T-helper 2 cell treated with Interferon-gamma antibody and Interleukin-4, amounts not matched to agents 100 ng/mL and 5 ng/mL, for 36 hours (primary cell): ENCODE measurements around the gene PROM1. TPM values are rescaled to one million over a fixed set of nuclear protein-coding genes. Genes with fewer than 3 reads are reported as not detected.

Source experiments
- intact Hi-C: fragments of 100-400 bp; cut with micrococcal nuclease; formaldehyde crosslinking; loops from one replicate; pipeline ENCODE4 v1.15.1; 2023
- total RNA-seq: library from RNA; stranded (reverse); gene quantifications from 2 replicates; pipeline ENCODE4 v1.2.3, GENCODE V29; 2022

Gene PROM1, protein sequence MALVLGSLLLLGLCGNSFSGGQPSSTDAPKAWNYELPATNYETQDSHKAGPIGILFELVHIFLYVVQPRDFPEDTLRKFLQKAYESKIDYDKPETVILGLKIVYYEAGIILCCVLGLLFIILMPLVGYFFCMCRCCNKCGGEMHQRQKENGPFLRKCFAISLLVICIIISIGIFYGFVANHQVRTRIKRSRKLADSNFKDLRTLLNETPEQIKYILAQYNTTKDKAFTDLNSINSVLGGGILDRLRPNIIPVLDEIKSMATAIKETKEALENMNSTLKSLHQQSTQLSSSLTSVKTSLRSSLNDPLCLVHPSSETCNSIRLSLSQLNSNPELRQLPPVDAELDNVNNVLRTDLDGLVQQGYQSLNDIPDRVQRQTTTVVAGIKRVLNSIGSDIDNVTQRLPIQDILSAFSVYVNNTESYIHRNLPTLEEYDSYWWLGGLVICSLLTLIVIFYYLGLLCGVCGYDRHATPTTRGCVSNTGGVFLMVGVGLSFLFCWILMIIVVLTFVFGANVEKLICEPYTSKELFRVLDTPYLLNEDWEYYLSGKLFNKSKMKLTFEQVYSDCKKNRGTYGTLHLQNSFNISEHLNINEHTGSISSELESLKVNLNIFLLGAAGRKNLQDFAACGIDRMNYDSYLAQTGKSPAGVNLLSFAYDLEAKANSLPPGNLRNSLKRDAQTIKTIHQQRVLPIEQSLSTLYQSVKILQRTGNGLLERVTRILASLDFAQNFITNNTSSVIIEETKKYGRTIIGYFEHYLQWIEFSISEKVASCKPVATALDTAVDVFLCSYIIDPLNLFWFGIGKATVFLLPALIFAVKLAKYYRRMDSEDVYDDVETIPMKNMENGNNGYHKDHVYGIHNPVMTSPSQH
- total RNA-seq = not detected in 2 replicates

DNA sequence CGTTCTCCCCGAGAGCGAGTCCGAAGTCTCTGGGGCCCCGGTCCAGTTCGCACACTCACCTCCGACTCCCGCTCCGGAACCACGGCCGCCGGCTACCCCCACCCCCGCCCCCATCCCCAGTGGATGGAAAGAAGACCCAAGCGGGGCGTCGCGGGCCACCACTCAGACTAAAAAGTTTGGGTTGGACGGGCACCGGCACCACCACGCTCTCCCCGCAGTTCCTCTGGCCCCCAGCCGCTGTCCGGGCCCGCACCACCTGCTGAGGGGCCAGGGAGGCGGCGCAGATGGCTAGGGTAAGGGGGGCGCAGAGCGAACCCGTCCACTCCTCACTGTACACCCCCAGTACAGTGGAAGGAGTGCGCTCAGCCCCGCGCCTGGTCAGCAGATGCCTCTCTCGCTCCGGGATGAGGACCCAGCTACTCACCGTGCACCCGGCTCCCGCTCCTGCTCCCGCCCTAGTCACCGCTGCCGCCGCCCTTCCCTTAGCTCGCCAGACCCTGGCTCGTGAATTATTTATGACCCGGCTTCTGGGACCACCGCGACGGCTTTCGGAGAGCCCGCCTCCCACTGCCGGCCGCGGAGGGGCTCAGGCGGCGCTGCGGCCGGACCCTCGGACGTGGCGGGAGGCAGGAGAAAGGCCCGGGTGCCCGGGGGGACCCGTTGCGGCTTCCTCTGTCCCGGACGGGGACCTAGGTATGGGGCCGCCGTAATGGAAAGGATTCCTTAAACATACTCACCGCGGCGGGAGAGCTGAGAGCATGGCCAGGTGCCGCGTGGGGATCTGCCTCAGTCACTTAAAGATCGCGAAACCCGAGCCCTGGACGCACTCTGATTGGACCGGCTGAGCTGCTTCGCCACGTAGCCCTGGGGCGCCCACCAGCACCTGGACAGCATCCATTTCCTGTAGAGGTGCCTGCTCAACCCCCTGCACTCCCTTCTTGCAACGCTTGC is at the start of gene PROM1:
Gene PROM1, minus strand, starts transcription at position 783 of the 951 bp plus-strand sequence. CDS start 8,117 bp downstream, outside the sequence.
- intact Hi-C loops = no loop called here

DNA sequence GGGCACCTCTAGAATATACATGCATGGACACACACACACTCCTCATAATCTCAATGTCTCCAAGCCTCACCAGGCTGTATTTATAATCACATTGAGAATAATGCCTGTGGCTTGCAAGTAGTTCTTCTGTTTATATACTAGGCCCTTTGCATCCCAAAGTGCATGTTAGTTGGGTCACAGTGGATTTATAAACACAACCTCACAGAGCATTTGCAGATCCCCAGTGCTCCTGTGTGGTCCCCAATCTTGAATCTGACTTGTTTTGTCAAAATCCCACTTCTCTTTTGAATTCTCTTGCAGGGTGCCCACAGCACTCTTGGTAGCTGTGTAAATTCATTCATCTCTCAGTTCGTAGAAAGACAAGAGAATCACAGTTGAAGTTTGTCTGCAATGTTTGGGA is 49.6 kb upstream of the PROM1 start:
- intact Hi-C loops = no loop called here

DNA sequence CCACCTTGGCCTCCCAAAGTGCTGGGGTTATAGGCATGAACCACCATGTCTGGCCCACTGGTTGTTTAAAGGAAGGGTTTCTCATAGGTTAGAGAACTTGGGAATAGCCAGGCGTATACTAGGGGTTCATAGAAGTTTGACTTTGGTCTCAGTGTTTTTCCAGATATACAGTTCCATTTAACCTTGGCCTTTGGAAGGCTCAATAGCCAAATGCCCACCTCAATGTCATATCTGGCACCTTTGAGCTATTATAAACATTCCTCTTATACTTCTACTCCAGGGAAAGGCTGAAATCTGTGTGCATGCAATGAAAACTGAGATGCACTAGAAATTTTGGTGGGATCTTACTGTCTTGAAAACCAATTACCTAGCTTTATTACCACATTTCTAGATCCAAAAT is 47.5 kb upstream of the PROM1 start:
- intact Hi-C loops = no loop called here

DNA sequence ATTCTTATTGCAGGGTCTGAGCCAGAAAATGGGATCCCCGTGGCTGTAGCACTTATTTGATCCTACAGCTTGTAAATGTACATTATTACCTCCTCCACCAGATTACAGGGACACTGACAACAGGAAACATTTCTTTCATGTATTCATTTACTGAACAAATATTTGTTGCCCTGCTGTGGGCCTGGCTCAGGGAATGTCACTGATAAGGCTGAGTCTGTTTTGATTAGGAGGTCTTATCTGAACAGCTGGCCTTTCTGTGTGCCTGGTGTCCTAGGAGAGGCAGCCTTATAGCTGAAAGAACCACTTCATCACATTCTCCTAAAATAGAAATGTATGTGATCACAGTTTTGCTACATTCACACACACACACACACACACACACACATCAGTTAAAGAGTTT is 45.5 kb upstream of the PROM1 start:
- intact Hi-C loops = no loop called here

DNA sequence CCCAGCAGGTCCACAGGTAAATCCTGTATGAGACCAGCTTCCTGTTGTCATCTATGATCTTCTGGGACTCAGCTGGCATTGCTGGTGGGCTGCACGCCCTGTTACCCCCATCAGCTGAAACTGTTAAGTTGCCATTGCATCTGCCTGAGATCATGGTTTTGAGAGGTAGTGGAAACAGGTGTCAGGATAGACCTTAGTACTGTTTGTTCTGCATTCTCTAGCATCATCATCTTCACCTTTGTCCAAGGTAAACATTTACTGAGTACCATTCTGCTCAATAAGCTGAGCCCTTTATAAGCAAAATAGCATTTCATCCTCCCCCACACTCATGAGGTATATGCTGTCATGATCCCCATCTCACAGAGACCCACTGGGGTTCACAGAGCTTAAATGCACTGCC is 42.9 kb upstream of the PROM1 start:
- intact Hi-C loops = no loop called here

DNA sequence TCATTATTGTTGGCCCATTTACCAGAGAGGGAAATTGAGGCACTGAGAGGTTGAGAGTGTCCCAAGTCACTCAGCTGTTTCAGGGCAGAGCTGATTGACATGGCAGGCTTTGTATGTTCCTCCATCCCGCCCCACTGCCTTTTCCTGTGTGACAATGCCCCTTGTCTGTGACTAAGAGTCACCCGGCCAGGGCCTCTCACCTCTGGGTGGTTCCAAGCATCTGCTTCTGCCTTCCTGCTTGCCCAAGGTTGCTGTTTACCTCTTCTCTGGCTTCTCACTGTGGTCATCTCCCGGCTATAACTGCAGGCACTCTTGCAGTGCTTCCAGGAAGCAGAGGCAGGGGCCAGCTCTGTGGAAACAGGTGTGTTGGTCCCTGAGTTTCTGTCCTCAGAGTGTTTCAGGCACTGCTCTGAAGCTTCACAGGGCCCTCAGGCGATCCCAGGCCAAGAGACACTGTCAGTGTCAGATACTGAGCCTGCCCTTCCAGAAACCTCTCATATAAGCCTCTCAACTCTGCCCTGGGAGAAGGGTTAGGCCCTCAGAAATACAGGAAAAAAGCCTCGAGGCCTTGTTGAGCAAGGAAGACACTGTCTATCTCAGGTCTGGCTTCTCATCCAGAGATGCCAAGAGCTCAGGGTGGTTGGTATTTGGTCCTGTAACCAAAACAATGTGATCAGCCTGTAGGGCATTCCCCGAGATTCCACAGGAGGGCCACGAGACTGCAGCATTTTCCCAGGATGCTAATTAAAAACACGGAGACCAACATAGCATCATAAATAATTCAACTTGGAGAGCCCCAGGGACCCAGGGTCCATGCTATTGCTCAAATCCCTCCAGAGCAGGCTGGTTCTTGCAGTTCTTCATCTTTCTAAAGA is 42.0 kb upstream of the PROM1 start:
- intact Hi-C loops = no loop called here

DNA sequence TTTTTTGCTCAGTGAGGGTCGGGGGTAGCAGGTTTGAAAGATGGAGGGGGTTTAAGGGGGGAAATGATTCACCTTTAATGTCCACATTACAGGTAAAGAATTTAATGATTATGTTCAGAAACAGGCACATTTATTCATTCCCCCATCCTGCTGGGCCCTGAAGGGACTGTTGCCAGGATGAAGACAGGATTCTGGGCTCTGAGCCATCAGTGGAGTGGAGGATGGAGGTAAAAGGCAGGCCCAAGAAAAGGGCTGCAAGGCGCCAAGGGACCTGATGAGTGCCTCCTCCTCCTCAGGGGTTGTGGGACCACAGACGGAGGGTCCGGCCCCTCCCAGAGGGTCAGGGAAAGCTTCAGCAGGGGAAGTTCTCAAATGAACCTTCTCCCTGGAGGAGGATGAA is 40.4 kb upstream of the PROM1 start:
- intact Hi-C loops = no loop called here

DNA sequence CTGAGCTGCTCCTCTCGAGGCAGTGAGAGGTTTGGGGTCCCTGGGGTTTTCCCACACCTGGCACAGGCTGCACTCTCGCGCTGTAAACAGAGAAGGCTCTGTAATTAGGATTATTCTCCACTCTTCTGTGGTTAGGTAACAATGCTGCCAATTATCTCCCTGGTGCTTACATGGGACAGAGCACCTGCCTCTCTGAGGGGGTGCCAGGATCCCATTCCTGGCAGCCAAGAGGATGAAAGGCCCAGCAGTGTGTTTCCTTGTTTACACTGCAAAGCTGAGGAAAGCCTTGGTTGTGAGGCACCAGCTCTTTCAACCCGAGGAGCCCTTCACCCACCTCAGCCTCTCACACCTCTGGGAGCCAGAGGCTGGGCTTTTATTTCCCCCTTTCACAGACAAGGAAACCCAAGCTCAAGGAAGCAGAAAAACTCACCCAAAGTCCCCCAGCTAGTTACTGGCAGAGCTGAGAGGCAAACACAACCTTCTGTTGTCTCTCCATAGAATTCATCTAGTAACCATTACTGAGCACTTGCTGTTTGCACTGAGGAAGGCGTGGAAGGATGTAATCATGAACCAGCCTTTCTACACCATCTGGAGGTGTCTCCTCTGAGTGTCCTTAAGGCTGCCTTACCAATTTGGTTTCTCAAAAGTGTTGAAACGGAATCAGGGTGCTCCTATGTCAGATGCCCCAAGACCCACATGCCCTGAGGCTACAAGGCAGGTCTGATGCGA is 39.7 kb upstream of the PROM1 start:
- intact Hi-C loops = no loop called here

DNA sequence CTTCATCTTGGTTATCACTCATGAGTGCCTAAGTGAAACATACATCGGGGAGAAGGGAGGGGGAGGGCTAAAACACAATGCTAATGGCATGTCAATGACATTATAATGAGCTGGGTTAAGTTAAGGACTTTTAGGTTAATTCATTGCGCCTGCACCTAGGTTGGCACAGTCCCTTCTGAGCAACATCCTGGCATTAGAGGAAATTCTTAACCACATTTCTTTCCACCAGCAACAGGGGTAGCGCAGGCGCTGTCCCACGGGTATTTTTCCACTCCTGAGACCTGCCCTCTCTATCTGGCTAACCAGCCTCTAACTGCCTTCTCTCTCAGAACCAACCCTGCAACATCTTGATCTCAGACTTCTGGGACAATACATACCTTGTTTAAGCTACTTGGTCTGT is 39.0 kb upstream of the PROM1 start:
- intact Hi-C loops = no loop called here

DNA sequence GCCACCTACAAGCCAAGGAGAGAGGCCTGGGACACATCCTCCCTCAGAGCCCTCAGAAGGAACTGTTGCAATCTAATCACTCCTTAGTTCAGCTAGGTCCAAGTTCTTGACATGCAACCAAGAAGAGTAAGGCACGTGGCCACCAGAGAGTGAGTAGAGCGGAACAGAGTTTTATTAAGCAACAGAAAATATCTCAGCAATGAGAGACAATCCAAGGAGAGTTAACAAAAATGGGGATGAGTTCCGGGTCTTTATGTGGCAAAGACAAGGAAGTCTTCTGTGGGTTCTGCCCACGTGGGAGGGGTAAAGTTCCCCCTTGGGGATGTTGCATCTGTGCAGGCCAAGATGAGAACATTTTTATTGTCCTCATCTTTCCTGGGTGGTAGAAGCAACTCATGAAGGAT is 38.5 kb upstream of the PROM1 start:
- intact Hi-C loops = no loop called here

DNA sequence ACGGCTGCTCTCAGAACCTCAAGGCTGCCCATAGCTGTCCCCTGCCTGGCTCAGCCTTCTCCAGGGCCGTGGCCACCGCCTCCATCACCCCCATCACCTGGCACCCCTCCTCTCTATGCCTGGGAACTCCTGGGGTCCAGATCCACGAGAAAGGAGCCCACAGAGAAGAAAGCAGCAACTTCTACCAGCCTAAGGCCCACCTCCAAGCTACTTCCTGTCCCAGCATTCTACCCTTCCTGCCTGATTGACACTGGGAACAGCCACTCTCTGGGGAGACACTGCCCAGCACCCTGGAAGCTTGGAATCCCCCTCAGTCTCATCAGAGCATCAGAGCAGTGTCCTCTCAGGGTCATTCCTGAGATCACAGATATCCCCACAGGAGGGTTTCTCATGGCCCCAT is 36.9 kb upstream of the PROM1 start:
- intact Hi-C loops = no loop called here

DNA sequence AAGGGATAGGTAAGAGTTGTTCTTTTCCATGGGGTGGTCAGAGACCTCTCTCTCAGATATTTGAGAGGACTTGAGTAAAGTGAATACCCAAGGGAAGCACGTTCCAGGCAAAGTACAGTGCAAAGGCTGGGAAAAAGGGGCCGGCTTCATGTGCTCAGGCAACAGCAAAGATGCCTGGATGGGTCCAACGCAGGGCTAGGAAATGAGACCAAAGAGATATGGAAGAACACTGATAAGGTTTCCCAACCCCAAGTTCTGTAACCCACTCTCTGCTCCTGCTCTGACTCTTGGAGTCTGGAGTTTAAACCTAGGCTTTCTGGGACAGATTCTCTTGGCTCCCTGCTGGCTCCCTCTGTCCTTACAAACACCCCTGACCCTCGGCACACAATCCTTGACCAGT is 36.2 kb upstream of the PROM1 start:
- intact Hi-C loops = no loop called here

DNA sequence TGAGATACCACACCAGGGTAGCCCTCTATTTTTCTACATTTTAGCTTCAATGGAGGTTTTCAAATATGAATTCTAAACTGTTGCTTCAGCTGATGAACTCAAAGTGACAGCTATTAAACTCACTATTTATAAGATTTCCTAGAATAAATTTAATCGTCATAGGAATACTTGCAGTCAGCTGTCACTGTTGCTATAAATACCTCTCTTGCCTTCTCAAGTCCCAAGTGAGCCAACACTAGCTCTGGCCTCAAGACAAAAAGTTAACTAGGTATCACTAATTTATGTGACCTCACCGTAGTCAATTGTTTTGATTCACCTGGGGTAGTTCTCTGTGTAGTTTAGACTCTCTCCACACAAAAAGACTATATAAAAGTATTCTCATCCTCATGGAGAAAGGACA is 34.3 kb upstream of the PROM1 start:
- intact Hi-C loops = no loop called here

DNA sequence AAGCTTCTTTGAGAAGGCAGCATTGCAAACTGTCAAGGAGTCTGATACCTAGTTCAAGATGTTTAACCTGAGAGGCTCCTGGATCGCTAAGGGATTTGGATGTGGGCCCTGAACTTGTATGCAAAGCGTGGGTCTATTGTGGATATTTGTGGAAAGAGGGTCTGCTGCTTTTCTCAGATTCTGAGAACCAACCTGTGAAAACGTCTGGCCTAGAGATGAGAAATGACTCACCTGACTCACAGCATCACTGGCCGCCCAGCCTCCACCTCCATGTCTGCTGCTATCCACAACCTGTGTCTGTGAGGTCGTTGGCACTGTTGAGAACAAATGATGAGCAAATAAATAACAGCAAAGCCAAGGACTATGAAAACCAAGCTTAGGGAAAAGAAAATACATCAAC is 33.3 kb upstream of the PROM1 start:
- intact Hi-C loops = no loop called here

DNA sequence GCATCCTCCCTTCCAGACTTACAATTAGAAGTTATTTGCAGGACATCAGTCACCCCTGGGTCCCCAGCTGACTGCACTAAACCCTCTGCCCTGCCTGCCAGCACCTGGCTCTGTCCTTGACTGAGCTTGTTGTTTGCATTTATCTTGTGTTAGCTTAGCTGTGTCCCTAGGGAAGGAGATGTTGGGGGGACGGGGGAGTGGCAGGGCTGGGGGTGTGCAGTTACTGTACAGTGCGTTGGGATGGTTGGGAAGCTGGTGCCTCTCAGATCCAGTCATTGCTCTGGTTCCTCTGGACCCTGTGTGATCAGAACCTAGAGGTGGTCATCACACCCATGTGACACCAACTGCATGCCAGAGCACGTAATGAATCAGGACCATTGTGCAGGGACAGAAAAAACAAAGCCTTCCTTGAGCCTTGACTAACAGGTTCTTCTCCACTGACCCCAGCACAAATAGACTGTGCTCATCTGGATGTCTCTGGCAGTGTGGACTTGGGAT is 32.7 kb upstream of the PROM1 start:
- intact Hi-C loops = no loop called here

DNA sequence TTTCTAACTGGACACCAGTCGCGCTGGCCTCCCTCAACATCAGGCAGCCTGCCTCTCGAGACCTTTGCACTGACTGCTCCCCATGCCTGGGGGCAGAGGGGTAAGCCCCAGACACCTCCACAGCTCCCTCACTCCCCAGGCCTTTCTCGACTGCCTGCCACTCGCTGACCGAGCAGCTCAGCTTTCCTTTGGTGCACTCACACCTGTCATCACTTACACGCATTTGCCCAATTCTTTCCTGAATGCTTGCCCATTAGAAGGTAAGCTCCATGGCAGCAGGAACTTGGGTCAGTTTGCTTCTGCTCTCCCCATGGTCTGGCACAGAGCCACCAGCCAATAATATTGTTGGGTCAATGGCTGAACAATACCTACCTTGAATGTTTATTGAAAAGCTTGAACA is 32.2 kb upstream of the PROM1 start:
- intact Hi-C loops = no loop called here

DNA sequence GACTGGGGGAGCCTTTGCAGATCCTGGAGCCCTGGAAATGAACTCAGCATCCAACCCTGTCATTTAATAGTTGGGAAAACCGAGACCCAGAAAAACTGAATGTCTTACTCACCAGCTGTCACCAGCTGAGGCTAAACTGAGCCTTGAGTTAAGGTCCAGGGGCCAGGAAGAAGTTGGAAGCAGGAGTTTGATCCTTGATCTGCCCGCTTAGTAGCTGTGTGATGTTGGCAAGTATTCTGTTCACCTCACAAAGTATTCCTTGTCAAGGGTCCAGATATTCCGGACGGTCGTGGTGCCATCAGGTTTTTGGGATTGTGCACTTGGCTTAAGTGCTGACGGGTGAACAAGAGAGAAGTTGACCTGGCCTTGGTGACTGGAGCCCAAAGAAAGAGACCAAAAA is 30.7 kb upstream of the PROM1 start:
- intact Hi-C loops = no loop called here

DNA sequence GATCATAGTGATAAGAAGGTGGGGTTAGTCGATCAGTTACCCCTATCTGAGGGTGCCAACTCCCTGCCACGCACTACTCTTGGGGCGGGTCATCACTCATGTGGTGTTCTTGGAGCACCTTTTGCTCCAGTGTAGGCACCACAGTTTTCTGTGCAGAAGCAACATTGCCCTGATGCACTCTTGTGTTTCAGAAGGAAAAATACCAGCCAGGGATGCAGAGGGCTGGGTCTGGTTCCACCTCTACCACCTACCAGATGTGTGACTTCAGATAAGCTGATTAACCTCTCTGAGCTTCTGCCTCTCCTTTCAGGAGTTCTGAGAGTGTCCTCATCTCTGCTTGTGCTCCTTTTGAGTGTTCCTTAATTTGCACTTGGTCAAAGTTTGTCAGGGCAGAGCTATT is 29.9 kb upstream of the PROM1 start:
- intact Hi-C loops = no loop called here

DNA sequence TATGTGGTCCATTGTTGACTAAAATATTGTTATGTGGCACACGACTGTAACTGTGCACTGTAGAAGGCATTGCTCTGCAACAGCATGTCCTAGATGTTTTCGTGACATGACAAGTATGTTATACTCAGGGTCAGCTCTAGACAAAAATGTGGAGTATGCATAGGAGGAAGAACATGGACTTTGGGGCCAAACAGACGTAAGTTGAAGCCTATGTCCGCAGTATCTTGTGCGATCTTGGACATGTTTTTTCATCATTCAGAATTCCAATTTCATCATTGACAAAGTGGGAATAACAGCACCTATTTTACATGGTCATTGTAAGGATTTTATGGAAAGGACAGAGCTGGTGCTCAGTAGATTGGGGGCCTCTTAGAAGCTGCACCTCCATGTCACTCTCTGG is 27.7 kb upstream of the PROM1 start:
- intact Hi-C loops = no loop called here
